ENCODE results near the gene PERM1.
"Not testable (repeated sequence)": the region's sequence is repeated elsewhere in the genome, so short reads cannot be mapped to it uniquely, and the experiment has no call there.

The PERM1 gene

DNA sequence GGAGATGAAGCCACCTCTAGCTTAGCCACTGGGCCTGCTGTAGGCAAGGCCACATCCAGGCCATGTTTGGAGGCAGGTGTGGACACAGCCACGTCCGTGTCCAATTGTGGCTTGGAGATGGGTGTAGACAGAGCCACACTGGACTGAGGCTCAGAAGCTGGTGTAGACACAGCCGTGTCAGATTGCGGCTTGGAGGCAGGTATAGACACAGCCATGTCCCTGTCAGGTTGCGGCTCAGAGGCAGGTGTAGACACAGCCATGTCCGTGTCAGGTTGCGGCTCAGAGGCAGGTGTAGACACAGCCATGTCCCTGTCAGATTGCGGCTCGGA, 2.2 kb downstream of the PERM1 start:
- in situ Hi-C loops (cut with MboI; ENCODE audit: low sequenced_read_pairs): no loop called here

DNA sequence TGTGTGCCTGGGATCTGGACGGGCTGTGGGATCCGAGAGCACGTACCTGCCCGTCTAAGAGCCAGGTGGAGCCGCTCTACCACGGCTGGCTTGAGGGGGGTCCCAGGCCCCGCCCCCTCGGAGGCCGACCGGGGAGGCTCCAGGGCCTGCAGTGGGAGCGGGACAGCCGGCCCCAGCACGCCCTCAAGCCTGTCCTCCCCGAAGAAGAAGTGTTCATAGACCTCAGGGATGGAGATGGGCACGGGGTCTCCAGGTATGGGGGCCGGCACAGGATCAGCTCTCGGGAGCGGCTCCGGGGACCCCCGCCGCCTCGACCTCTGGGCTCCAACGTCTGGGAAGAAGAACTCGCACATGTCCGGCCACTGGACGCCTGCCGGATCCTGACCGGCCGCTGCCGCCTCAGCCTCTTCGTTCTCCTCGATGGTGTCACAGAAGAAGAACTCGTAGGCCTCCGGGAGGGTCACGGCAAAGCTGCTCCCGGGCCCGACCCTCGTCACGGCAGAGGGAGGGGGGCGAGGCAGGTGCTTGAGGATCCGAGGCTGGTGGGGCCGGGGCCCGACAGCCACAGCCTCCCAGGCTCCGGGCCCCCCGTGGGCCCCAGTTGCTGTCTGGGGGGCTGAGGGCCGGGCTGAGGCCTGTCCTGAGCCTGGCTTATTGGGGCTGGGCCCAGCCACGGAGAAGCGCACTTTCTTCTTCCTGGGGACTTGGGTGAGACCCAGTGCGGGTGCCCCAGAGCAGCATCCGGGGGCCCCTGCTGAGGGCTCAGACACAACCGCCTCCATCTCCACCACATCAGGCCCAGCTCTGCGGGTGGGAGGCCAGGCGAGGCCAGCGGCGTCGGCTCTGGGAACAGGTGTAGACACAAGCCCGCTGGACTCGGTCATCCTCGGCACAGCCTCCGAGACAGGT, 2.8 kb downstream of the PERM1 start:
- in situ Hi-C loops (cut with MboI; ENCODE audit: low sequenced_read_pairs): no loop called here

DNA sequence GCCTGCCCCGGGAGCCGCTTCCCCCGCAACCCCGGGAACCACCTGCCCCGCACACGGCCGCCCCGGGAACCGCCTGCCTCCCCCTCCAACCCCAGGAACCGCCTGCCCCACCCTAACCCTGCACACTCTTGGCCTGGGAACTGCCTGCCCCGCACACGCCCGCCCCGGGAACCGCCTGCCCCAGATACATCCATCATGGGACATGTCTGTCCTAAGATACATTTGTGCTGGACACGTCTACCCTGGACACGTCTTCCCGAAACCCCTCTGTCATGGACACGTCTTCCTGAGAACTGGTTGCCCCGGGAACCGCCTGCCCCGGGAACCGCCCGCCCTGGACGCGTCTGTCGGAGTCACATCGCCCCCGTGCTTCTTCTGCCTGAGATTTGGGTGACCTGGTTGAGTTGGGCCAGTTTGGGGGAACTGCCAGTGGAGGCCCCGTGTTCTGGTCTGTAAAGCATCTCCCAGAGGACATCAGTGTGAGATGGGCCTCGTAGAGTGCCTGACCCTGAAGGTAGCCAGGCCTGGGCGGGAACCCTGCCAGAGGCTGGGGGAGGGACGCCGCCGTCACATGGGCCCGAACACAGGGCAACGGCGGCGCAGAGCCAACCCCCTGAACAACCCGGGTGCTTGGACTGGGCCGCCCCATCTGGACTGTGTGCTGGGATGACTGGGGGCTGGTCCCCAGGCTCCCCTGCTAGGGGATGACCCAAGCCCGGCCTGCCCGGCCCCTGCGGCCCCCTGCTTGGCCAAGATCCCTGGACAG, 3.6 kb downstream of the PERM1 start:
- in situ Hi-C loops (cut with MboI; ENCODE audit: low sequenced_read_pairs): no loop called here

DNA sequence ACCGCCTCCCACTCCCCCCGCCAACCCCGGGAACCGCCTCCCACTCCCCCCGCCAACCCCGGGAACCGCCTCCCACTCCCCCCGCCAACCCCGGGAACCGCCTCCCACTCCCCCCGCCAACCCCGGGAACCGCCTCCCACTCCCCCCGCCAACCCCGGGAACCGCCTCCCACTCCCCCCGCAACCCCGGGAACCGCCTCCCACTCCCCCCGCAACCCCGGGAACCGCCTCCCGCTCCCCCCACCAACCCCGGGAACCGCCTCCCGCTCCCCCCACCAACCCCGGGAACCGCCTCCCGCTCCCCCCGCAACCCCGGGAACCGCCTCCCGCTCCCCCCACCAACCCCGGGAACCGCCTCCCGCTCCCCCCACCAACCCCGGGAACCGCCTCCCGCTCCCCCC, 5.1 kb downstream of the PERM1 start:
- in situ Hi-C loops (cut with MboI; ENCODE audit: low sequenced_read_pairs): not testable (repeated sequence)

DNA sequence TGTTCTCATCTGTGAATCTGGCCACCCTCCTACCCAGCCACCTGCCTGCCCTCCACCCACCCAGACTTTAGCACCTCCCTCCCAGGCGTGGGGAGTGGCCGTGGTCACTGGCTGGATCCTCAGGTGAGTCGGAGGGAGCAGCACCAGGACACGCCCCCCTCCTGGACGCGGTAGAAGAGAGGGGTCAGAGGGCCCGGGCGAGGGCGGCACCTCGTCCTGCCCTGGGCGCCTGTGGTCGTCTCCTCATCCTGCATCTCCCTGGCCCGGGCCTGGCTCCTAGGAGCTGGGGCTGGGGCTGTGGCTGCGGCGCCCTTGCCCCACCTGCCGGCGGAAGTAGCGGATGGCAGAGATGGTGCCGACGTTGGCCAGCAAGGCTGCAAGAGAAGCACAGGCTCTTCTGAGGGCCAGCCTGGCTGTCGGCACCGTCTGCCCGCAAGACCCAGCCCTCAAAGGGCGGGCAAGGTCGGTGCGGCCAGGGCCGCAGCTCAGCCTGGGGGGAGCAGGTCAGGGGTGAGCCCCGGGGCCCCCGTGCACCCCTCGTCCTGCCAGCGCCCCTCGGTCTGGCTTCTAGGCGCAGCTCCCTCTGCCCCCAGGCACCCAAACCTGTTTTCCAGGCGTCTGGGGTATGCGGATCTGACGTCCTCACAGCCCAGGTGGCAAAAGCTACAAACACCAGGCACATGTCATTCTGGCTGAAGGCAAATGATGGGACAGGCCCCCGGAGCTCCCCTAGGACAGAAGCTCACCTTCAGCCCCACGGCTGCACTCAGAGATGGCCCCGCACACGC, 5.8 kb downstream of the PERM1 start:
- in situ Hi-C loops (cut with MboI; ENCODE audit: low sequenced_read_pairs): no loop called here

DNA sequence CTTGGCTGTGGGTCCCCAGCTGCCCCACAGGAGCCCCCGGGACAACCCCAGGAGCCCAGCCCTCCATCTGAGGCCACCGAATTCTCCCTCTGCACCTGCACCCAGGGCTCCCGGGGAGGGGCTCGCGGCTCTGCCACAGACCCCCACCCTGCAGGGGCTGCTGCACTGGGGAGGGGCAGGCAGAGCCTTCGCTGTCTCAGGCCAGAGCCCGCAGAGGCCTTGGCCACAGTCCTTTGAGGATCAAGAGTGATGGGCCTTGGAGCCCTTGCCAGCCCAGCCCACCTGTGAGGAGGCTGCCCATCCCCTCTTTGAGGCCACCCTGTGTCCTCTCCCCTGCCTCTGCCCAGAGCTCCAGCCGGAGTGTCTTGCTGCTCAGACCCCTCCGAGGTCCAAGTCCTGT, 6.5 kb downstream of the PERM1 start:
- in situ Hi-C loops (cut with MboI; ENCODE audit: low sequenced_read_pairs): no loop called here

DNA sequence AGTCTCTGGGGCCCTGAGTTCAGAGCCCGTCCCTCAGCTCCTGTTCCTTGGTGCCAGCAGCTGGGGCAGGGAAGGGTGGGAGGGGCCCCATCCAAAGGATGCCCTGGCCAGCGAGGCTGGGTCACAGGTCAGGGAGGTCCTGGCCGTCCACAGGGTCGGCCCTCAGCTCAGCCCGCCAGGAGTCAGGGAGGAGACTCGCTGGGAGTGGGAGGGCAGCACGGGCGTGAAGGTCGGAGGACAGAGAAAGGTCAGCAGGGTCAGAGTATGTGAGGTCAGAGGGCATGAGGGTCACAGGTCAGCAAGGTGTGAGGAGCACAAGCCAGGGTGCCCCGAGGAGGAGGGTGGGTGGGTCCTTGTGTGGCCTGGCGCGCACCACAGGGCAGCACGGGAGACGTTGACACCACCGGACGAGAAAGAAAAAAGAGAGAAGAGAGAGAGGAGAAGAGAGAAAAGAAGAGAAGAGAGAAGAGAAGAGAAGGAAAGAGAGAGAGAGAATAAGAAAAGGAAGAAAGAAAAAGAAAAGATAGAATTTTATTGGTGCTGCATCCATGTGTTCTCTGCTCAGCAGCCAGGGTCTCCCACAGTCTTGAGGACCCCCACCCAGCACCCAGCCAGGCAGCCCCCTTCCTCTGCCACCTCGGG, 7.1 kb downstream of the PERM1 start:
- in situ Hi-C loops (cut with MboI; ENCODE audit: low sequenced_read_pairs): no loop called here

DNA sequence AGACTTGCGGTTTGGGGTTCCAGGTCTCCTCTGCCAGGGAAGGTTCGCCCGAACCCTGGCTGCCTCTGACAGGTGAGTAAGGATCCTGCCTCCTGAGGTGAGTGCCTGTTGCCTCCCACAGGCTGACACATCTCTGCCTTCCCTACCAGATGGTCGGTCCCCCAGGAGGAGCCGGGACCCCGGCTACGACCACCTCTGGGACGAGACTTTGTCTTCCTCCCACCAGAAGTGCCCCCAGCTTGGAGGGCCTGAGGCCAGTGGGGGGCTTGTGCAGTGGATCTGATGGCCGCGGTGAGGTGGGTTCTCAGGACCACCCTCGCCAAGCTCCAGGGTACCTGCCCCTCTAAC, 7.6 kb downstream of the PERM1 start:
- in situ Hi-C loops (cut with MboI; ENCODE audit: low sequenced_read_pairs): no loop called here

DNA sequence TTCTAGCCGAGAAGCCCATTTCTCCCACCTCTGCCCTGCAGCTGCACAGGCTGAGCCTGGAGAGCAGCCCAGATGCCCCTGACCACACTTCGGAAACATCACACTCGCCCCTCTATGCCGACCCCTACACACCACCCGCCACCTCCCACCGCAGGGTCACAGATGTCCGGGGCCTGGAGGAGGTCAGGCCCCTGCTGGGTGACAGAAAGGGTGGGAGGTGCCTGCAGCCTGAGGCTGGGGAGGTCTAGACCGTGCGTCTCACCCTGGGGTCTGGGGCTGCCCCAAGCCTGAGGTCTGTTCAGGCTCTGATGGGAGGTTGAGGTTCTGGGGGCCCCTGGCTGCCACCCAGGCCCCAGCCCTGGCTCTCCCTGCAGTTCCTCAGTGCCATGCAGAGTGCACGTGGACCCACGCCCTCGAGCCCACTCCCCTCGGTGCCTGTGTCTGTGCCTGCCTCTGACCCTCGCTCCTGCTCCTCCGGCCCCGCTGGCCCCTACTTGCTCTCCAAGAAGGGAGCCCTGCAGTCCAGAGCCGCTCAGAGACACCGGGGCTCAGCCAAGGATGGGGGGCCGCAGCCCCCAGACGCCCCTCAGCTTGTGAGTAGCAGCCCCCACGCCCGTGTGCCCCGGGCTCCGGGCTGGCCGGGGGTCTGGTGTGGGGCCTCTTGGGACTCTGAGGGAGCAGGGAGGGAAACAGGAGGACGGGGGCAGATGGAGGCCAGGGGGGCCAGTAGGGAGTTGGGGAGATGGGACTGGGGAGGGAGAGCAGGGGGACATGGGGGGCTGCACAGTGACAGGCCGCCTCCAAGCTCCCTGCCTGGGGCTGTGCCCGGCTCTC, 8.2 kb downstream of the PERM1 start:
- in situ Hi-C loops (cut with MboI; ENCODE audit: low sequenced_read_pairs): no loop called here

DNA sequence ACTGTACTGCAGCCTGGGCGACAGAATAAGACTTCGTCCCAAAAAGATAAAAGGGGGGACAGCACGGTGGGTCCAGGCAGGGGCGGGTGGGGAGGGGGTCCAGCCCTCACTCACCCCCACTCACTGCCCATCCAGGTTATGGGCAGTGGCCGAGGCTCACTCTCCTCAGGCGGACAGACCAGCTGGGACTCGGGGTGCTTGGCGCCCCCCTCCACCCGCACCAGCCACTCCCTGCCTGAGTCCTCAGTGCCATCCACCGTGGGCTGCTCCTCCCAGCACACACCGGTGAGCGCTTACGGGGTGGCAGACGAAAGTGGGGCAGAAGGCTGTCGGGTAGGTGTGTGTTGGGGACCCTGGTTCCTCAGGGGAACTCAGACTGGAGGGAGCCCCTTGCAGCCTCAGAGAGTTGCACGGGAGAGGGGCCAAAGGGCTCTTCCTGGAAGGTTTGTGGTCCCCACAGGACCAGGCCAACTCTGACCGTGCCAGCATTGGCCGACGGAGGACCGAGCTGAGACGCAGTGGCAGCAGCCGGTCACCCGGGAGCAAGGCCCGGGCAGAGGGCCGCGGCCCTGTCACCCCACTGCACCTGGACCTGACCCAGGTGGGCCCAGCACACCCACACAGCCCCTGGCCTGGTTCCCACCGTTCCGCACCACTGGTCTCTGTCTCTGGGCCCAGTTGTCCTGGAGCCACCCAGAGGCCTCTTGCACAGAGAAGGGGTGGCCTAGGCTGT, 9.0 kb downstream of the PERM1 start:
- in situ Hi-C loops (cut with MboI; ENCODE audit: low sequenced_read_pairs): no loop called here

DNA sequence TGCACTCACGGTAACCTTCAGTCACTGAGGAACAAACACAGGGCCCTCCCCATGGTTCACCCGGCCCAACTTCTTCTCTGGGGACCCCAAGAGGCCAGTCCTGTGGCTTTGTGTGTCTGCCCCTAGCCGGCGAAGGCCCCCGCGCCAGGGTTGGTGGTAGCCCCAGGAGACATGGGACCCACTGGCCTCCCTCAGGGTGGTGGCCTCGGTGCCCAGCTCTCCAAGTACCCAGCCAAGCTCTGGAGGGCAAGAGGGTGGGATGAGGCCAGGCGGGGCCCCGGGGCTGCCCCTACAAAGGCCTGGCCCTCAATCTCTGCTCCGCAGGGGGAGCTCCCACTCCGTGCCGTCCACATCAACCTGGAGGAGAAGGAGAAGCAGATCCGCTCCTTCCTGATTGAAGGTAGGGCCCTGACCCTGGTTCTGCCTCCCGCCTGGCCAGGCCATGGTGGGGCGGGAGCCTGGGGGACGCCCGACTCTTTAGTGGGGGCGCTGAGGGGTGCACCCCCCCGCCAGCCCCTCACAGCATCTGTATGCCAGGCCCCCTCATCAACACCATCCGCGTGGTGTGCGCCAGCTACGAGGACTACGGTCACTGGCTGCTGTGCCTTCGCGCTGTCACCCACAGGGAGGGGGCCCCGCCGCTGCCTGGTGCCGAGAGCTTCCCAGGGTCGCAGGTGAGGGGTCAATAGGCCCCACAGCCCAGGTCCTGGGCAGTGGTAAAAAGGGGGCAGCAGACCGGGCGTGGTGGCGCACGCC, 10.0 kb downstream of the PERM1 start:
- in situ Hi-C loops (cut with MboI; ENCODE audit: low sequenced_read_pairs): no loop called here

DNA sequence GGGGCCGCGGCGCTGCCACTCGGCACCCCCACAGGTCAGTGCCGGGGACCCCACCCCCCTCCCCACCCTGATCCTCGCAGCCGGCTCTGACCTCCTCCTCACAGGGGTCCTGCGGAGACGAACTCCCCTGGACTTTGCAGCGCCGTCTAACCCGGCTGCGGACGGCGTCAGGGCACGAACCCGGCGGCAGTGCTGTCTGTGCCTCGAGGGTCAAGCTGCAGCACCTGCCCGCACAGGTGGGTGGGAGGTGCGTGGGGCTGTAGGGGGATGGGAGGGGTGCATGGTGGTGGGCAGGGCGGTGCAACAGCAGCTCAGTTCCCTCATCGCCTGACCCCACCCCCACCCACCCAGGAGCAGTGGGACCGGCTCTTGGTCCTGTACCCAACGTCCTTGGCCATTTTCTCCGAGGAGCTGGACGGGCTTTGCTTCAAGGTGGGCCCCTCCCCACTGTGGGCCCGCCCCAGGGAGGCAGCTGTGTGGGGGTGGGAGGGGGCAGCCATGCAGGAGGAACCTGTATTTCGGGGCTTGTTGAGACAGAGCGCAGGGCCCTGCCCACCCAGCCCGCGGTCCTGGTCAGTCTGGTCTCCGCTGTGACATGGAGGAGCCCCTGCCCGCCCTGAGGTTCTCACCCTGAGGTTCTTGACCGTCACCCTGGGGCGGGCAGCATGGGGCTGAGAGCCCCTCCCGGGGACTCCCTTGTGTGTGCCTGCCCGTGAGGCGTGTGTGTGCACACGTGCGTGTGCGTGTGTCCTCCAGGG, 10.7 kb downstream of the PERM1 start:
- in situ Hi-C loops (cut with MboI; ENCODE audit: low sequenced_read_pairs): no loop called here

DNA sequence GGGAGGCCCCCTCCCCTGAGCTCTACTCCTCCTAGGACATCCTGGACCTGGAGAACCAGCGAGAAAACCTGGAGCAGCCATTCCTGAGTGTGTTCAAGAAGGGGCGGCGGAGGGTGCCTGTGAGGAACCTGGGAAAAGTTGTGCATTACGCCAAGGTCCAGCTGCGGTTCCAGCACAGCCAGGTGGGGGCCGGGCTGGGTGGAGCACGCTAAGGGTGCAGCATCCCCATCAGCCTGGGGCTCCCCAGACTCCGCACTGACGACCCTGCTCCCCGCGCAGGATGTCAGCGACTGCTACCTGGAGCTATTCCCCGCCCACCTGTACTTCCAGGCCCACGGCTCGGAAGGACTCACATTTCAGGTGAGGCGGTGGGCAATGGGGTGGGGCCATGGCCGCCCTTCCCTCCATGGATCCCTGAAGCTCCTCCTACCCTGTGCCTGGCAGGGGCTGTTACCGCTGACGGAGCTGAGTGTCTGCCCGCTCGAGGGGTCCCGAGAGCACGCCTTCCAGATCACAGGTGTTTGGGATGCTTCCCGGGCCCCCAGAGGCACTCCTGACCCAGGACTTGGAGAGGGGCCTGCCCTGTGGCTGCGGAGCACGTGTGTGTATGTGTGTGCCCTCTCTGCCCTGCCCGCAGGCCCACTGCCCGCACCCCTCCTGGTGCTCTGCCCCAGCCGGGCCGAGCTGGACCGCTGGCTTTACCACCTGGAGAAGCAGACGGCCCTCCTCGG, 11.5 kb downstream of the PERM1 start:
- in situ Hi-C loops (cut with MboI; ENCODE audit: low sequenced_read_pairs): no loop called here

DNA sequence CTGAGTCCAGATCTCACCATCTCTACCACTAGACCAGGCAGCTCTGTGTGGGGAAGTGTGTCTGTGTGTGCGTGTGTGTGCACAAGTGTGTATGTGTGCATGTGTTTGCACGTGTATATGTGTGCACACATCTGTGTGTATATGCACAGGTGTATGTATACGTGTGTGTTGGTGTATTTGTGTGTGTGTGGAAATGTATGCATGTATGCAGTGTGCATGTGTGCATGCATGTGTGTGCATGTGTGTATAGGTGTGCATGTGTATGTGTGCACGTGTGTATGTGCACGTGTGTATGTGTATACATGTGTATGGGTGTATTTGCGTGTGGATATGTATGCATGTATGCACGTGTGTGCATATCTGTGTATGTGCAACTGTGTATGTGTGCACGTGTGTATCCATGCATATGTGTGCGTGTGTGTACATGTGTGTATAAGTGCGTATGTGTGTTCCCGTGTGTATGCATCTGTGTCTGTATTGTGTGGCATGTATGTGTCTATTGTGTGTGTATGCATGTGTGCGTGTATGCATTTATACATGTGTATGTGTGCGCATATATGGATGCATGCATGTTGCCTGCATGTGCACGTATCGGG, 12.5 kb downstream of the PERM1 start:
- in situ Hi-C loops (cut with MboI; ENCODE audit: low sequenced_read_pairs): no loop called here

DNA sequence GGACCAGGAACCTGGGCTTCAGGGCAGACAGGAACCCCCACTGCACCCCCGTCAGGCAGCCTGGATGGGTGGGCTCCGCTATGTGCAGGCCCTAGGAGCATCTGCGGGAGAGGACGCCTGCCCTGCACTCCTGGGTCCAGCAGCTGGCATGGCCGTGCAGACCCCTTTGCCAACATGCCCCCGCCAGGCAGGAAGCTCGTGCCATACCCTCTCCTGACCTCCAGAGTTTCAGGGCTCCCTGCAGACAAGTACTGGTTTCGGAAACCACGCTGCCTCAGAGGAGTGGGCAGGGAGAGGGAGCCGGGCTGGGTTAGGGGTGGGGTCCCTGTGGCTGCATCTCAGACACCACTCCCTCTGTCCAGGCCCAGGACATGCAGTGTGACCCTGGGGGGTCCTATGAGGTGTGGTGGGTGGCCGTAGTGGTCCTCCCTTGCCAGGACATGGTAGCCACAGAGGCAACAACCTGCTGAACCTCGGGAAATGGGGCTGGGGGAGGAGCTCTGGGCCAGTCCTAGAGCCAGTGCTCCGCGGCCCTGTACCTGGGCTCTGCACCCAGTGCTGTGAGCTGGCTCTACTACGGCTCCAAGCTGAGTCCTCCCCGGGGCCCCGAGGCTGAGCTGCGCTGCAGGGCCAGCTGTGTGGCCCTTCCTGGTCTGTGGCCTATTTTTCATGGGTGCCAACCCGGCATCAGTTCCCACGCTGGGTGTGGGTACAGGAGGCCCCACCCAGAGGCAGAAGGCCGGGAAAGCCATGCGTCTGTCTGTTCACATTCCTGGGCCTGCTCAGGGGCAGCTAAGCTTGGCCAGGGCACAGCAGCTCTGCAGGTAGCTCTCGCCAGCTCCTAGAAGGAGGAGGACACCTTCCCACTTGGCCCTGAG, 14.2 kb downstream of the PERM1 start:
- in situ Hi-C loops (cut with MboI; ENCODE audit: low sequenced_read_pairs): no loop called here

DNA sequence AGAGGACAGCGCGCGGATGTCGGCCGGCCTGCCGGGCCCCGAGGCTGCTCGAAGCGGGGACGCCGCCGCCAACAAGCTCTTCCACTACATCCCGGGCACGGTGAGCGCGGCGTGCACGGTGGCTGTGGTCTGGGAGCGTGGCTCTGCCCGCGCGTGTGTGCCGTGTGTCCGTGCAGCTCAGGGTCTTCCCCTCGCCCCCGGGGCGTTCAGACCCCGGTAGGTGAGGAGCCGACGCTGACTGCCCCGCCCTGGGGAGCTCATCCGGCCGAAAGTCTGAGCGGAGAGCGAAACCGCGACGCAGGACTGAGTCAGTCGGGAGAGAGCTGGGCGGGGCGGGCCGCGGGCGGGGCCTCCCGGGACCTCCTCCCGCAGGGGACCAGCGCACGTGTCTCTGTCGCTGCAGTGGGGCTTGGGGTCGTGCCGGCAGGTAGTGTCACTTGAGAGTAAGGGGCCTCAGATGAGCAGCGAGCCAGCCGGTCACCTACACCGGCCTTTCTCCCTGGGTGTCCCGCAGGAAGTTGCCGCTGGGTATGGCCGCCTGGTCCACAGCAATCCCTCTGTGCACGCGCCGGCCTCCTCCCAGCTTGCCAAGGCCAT, 15.1 kb downstream of the PERM1 start:
- in situ Hi-C loops (cut with MboI; ENCODE audit: low sequenced_read_pairs): no loop called here
